Erythroblast (primary cell): ENCODE data around the gene TRPM5.

Experiments
- GATA1 ChIP-seq: IDR thresholded peaks from 2 replicates; pipeline ENCODE4 v1.6.1; 2011; ENCODE audit warnings: low read depth, mild to moderate bottlenecking, control low read depth, low read length, moderate library complexity
- POLR2A ChIP-seq: IDR thresholded peaks from 2 replicates; pipeline ENCODE4 v1.6.1; 2011; ENCODE audit warnings: mild to moderate bottlenecking, low read length

- TF ChIP-seq POLR2A (no peak), GATA1 (no peak)
Measured at GRCh38 chr11:2413742-2414579, 30.4 kb downstream of the TRPM5 start.
